Endothelial cell of umbilical vein (primary cell): ENCODE data around the gene RILP. TPM values are rescaled to one million over a fixed set of nuclear protein-coding genes. Genes with fewer than 3 reads are reported as not detected.

Experiments
- BruUV-seq: library from RNA; stranded (reverse); fragments of 400-500 nt; replicated peaks from 2 replicates; lab custom pipeline; 2021; lab: Mats Ljungman, UMichigan
- CTCF ChIA-PET: fragments of 300-600, 350-600 bp; sonication (Branson Sonifier 250); formaldehyde crosslinking; loops from one replicate; lab custom pipeline; 2021; ENCODE audit warnings: antibody characterized with exemption, inconsistent platforms; lab: Charles Lee
- POLR2A ChIA-PET: fragments of 300-600, 350-600 bp; sonication (Branson Sonifier 250); formaldehyde crosslinking; loops from one replicate; lab custom pipeline; 2021; ENCODE audit warnings: antibody characterized with exemption, inconsistent platforms; lab: Charles Lee
- DNase-seq: peaks from one replicate; pipeline ENCODE4 v3.0.0-alpha.2; 2011; ENCODE audit warnings: low read depth, low spot score
- FAIRE-seq: peaks from 2 replicates; lab custom pipeline; 2011; peaks lifted over from hg19 to GRCh38; lab: Jason Lieb, UNC
- H2AFZ ChIP-seq: 2 replicates; pipeline ENCODE4 v1.6.0; 2012; ENCODE audit warnings: low read depth, low read length, control low read depth, inconsistent platforms
- H3K27ac ChIP-seq: 2 replicates; pipeline ENCODE4 v1.5.1; 2011; ENCODE audit warnings: low read depth, mild to moderate bottlenecking, control low read depth, low read length, moderate library complexity; ENCODE audit not compliant: insufficient read depth
- H3K27me3 ChIP-seq, 2 experiments: 2 replicates each; pipeline versions ENCODE4 v1.6.0 to v1.6.1; 2011; ENCODE audit warnings: low read length in 2 of 2, mixed read lengths in 1 of 2; ENCODE audit not compliant: control insufficient read depth in 2 of 2, insufficient read depth in 2 of 2
- H3K36me3 ChIP-seq, 2 experiments: 2 replicates in 1 of 2; 3 replicates in 1 of 2; pipeline ENCODE4 v1.5.1; 2011; ENCODE audit warnings: low read length in 2 of 2, mild to moderate bottlenecking in 1 of 2, moderate library complexity in 1 of 2; ENCODE audit not compliant: control insufficient read depth in 2 of 2, insufficient read depth in 2 of 2; ENCODE audit errors: extremely low read depth in 1 of 2
- H3K4me1 ChIP-seq: 3 replicates; pipeline ENCODE4 v1.5.1; 2011; ENCODE audit warnings: mild to moderate bottlenecking, low read length; ENCODE audit not compliant: control insufficient read depth, insufficient read depth; ENCODE audit errors: extremely low read depth
- H3K4me2 ChIP-seq: 2 replicates; pipeline ENCODE4 v1.6.1; 2011; ENCODE audit warnings: low read length, control low read depth, mixed read lengths; ENCODE audit not compliant: insufficient read depth
- H3K4me3 ChIP-seq, 3 experiments: fragments of 200-600 bp in 1 of 3; sonication (generic), shearing (Covaris generic) in 1 of 3; replicated peaks in 1 of 3; 2 replicates each; pipeline ENCODE4 v1.5.1; 2011 to 2016; ENCODE audit warnings: control low read depth in 3 of 3, low read length in 3 of 3, mild to moderate bottlenecking in 2 of 3, inconsistent platforms in 1 of 3, low read depth in 1 of 3, moderate library complexity in 1 of 3; ENCODE audit not compliant: insufficient read depth in 1 of 3
- H3K79me2 ChIP-seq: 2 replicates; pipeline ENCODE4 v1.6.0; 2012; ENCODE audit warnings: low read length, inconsistent platforms; ENCODE audit not compliant: control insufficient read depth, insufficient read depth
- H3K9ac ChIP-seq: replicated peaks from 2 replicates; pipeline ENCODE3; 2011; ENCODE audit warnings: low read length, control low read depth; ENCODE audit not compliant: insufficient read depth; ENCODE audit errors: extremely low read depth
- H3K9me1 ChIP-seq: replicated peaks from 3 replicates; pipeline ENCODE4 v1.6.0; 2011; ENCODE audit warnings: mild to moderate bottlenecking, low read length; ENCODE audit not compliant: control insufficient read depth, insufficient read depth; ENCODE audit errors: extremely low read depth
- H3K9me3 ChIP-seq: replicated peaks from 2 replicates; pipeline ENCODE4 v1.5.1; 2012; ENCODE audit warnings: low read length, inconsistent platforms; ENCODE audit not compliant: control insufficient read depth, insufficient read depth
- H4K20me1 ChIP-seq: replicated peaks from 2 replicates; pipeline ENCODE3; 2011; ENCODE audit warnings: mild to moderate bottlenecking, low read length; ENCODE audit not compliant: control insufficient read depth, insufficient read depth; ENCODE audit errors: extremely low read depth
- CTCF ChIP-seq, 2 donors: IDR thresholded peaks; 1 replicate in 1 of 2; 2 replicates in 1 of 2; pipeline ENCODE4 v1.5.1; 2011; ENCODE audit warnings: low read length in 2 of 2, mild to moderate bottlenecking in 2 of 2, moderate library complexity in 2 of 2, control low read depth in 1 of 2, inconsistent platforms in 1 of 2, low read depth in 1 of 2; ENCODE audit not compliant: insufficient read depth in 1 of 2; ENCODE audit errors: extremely low read depth in 1 of 2
- EZH2 ChIP-seq: IDR thresholded peaks from 2 replicates; pipeline ENCODE4 v1.6.1; 2012; ENCODE audit warnings: borderline replicate concordance, low read depth, mild to moderate bottlenecking, moderate library complexity, low read length, inconsistent platforms; ENCODE audit not compliant: severe bottlenecking
- FOS ChIP-seq: IDR thresholded peaks from 2 replicates; pipeline ENCODE4 v1.6.1; 2011; ENCODE audit warnings: mild to moderate bottlenecking, low read length, moderate library complexity, borderline replicate concordance; ENCODE audit not compliant: insufficient read depth
- GATA2 ChIP-seq: IDR thresholded peaks from 2 replicates; pipeline ENCODE4 v1.7.0; 2011; ENCODE audit warnings: low read depth, mild to moderate bottlenecking, moderate library complexity, mixed read lengths, low read length; ENCODE audit not compliant: insufficient read length, insufficient read depth
- MYC ChIP-seq: IDR thresholded peaks from one replicate; pipeline ENCODE4 v1.6.1; 2011; ENCODE audit warnings: mild to moderate bottlenecking, low read depth, low read length
- dilution Hi-C: fragments of 300-500 bp; cut with MboI; formaldehyde crosslinking; loops from one replicate; pipeline ENCODE4 v1.15.0; 2019; ENCODE audit warnings: low sequenced_read_pairs; ENCODE audit not compliant: extremely low pct_ligation_motif_present
- intact Hi-C: fragments of 100-400 bp; cut with micrococcal nuclease; formaldehyde crosslinking; loops from one replicate; pipeline ENCODE4 v1.10.0; 2022
- polyA plus RNA-seq, 4 experiments: library from polyadenylated mRNA; depleted of rRNA in 3 of 4; stranded (reverse) in 3 of 4; unstranded in 1 of 4; fragments of >200 nt; gene quantifications; 2 replicates each; pipeline versions ENCODE4 v1.2.1 to v1.2.3, GENCODE V29; 2011 to 2012; ENCODE audit warnings: missing spikeins in 1 of 4
- total RNA-seq: library from RNA; stranded (reverse); gene quantifications from 2 replicates; pipeline ENCODE4 v1.2.3, GENCODE V29; 2021

RILP gene
- total and polyA plus RNA-seq, 2 donors (not counting 3 experiments of a cell fraction or from before 2014, with no cell fraction given), result 9.4 to 10.0 TPM

- Histone ChIP-seq H3K9me3 (no peaks in the 10 kb centered on the region), H3K36me3 (peaks cover 34 to 44% of the 10 kb centered on the region in 2 experiments), H3K4me1 (peaks cover 19% of the 10 kb centered on the region), H4K20me1 (no peaks in the 10 kb centered on the region), H3K4me3 (no peak overlapping the region), H3K4me2 (no peak overlapping the region), H3K27me3 (no peaks in the 10 kb centered on the region), H3K9me1 (no peaks in the 10 kb centered on the region), H3K79me2 (no peaks in the 10 kb centered on the region), H2AFZ (no peak overlapping the region), H3K9ac (no peak overlapping the region), H3K27ac (no peak overlapping the region)
- DNase-seq (no peak), FAIRE-seq (no peak)
- TF ChIP-seq GATA2, result no peak
- TF ChIP-seq CTCF (IDR thresholded peaks at IDR 0.05; ENCODE audit: extremely low read depth in 1 of 2, insufficient read depth in 1 of 2, low read depth in 1 of 2, low read length in 2 of 2), result no peak
- TF ChIP-seq FOS, result no peak
- TF ChIP-seq MYC, result no peak
- no peak for TF ChIP-seq EZH2
- BruUV-seq, result no TSS peak
- intact Hi-C loops (no loop called here), dilution Hi-C loops (no loop called here)
- ChIA-PET CTCF (interaction anchor here (1.3 to 1.4 kb wide), 3 partner anchors 17 to 392 kb away, joined by 3 to 5 read pairs (median 4); no protein-coding TSS in a partner anchor), POLR2A (interaction anchor here (0.6 kb wide), 1 partner anchor 171 kb away, joined by 6 read pairs; no protein-coding TSS in a partner anchor)
Measured at GRCh38 chr17:1651559-1651844, 1.8 kb upstream of the RILP start.
